Left lung (tissue), 10 donors: ENCODE results near the gene PRKCA. TPM values are rescaled to one million over a fixed set of nuclear protein-coding genes. Genes with fewer than 3 reads are reported as not detected.

Experiments
- ATAC-seq: fragments of 200-7000 bp; cut with Tn5 transposase; one replicate; pipeline ENCODE4 v1.9.1; 2020; ENCODE audit warnings: moderate library complexity
- DNase-seq, 4 donors: peaks; one replicate each; pipeline ENCODE4 v3.0.0-alpha.2; 2013 to 2020
- H3K27ac ChIP-seq, 2 donors: fragments of 200-600 bp; sonication (generic) in 1 of 2; one replicate each; pipeline versions ENCODE4 v1.5.0 to v1.8.0; 2020 to 2021
- H3K27me3 ChIP-seq, 2 donors: fragments of 200-600 bp; sonication (generic) in 1 of 2; one replicate each; pipeline versions ENCODE4 v1.5.0 to v1.8.0; 2020 to 2021
- H3K36me3 ChIP-seq, 2 donors: fragments of 200-600 bp; sonication (generic) in 1 of 2; one replicate each; pipeline versions ENCODE4 v1.5.0 to v1.8.0; 2020 to 2021
- H3K4me1 ChIP-seq, 2 donors: fragments of 200-600 bp; one replicate each; pipeline ENCODE4 v1.8.0; 2021
- H3K4me3 ChIP-seq, 2 donors: fragments of 200-600 bp; sonication (generic) in 1 of 2; one replicate each; pipeline versions ENCODE4 v1.5.0 to v1.8.0; 2020 to 2021; ENCODE audit warnings: mild to moderate bottlenecking in 1 of 2
- H3K9me3 ChIP-seq, 2 donors: fragments of 200-600 bp; sonication (generic) in 1 of 2; one replicate each; pipeline versions ENCODE4 v1.5.0 to v1.8.0; 2020 to 2021
- intact Hi-C, 2 donors: fragments of 100-400 bp; cut with DNase I; formaldehyde crosslinking; loops; one replicate each; pipeline versions ENCODE4 v1.11.2 to v1.14.2; 2022
- polyA plus RNA-seq, 6 donors: library from polyadenylated mRNA; unstranded; fragments of 120-200 nt; gene quantifications; one replicate each; pipeline ENCODE4 v1.2.1, GENCODE V29; 2013; ENCODE audit not compliant: insufficient read length in 6 of 6
- total RNA-seq, 2 donors: library from RNA; stranded (reverse); fragmentation: NEBNext Ultra II Directional; extraction: Animal tissue kit (Norgen Biotek cat#: 25700); gene quantifications; one replicate each; pipeline ENCODE4 v1.2.1, GENCODE V29; 2021
- TF ChIP-seq, protein P1 (sequence below), 2 donors: fragments of 200-600 bp; sonication (generic) in 1 of 2; IDR thresholded peaks; one replicate each; pipeline versions ENCODE4 v1.5.0 to v1.8.0; 2021; ENCODE audit warnings: antibody characterized with exemption in 2 of 2
- donor health status: DM: no; HTN: yes; CAD: no.
- donor health status: DM: no; HTN: no; CAD: no.

PRKCA gene
- total and polyA plus RNA-seq, 8 donors, result 16.4 to 30.4 (median 17.5) TPM

DNA sequence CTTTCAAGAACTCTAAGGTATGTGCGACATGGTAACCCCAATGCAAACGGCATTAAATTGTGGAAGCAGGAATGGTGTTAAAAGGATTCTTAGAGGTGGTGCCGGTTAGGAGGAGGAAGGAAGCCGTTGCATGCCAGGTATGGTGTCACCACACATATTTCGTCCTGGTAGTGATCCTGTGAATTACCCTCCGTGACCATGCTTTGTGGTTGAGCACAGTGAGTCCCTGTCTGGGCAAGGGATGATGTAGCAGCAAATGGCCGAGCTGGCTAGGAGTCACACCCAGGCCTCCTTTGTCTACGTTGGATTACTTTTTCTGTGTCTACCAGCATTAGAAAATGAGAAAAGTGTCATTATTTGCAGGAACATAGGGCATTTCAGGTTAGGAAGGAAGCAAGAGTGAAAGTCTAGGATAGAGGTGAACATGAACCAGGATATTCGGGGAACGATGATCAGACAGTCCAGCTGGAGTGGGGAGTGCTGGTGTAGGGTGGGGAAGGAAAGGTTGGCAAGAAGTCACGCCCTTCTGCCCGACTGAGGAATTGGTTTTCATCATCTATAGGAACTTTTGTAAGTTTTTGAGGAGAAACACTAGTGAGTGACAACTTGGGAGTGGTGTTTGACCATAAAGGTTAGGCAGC lies 123.5 kb downstream of the PRKCA start:
- intact Hi-C loops, result no loop called here
- no peak for DNase-seq

DNA sequence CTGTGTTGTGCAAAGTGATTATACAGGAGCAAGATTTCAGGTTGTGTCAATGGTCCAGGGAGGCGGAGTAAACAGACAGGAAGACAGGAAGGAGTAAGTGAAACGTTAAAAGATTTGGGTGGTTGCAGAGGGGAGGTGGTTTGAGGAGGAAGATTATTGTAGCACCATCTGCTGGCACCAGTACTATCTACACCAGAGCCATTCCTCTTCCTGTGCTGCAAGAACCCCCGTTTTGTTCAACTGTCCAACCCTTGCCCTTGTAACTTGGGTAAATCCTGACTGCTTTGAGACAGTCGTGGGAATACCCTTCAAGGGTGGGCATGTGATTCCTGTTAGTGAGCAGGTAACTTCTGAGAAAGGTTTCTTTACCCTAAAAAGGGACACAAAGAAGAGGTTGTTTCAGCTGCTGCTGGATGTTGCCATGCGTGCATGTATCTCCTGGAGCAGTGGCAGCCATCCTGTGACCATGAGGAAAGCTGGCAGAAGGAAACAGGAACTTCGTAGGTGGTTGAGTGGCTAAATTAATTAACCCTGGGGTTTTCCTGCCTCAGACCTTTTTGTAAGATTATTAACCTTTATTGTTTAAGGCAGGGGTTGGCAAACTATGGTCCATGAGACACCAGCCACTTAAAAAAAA lies 124.1 kb downstream of the PRKCA start:
- intact Hi-C loops, result no loop called here
- TF ChIP-seq, protein P1, sequence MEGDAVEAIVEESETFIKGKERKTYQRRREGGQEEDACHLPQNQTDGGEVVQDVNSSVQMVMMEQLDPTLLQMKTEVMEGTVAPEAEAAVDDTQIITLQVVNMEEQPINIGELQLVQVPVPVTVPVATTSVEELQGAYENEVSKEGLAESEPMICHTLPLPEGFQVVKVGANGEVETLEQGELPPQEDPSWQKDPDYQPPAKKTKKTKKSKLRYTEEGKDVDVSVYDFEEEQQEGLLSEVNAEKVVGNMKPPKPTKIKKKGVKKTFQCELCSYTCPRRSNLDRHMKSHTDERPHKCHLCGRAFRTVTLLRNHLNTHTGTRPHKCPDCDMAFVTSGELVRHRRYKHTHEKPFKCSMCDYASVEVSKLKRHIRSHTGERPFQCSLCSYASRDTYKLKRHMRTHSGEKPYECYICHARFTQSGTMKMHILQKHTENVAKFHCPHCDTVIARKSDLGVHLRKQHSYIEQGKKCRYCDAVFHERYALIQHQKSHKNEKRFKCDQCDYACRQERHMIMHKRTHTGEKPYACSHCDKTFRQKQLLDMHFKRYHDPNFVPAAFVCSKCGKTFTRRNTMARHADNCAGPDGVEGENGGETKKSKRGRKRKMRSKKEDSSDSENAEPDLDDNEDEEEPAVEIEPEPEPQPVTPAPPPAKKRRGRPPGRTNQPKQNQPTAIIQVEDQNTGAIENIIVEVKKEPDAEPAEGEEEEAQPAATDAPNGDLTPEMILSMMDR (IDR thresholded peaks at IDR 0.05), result peak in 1 of 2 donors; percentile 25
- Histone ChIP-seq H3K4me3 (no peak overlapping the region), H3K4me1 (peaks cover 0 to 23% of the 10 kb centered on the region in 2 donors), H3K27ac (no peak overlapping the region), H3K27me3 (no peaks in the 10 kb centered on the region), H3K36me3 (no peaks in the 10 kb centered on the region), H3K9me3 (no peaks in the 10 kb centered on the region)
- DNase-seq, result no peak
- peak; percentile 65 for ATAC-seq

More for the DNA sequence above, 123.5 kb downstream of the PRKCA start:
- no peaks in the 10 kb centered on the region for H3K9me3 ChIP-seq
- TF ChIP-seq, protein P1 (IDR thresholded peaks at IDR 0.05), result no peak
- H3K4me3 ChIP-seq, result no peak overlapping the region
- peaks cover 0 to 19% of the 10 kb centered on the region in 2 donors for H3K4me1 ChIP-seq
- H3K36me3 ChIP-seq, result no peaks in the 10 kb centered on the region
- no peaks in the 10 kb centered on the region for H3K27me3 ChIP-seq
- ATAC-seq, result no peak
- H3K27ac ChIP-seq, result no peak overlapping the region

DNA sequence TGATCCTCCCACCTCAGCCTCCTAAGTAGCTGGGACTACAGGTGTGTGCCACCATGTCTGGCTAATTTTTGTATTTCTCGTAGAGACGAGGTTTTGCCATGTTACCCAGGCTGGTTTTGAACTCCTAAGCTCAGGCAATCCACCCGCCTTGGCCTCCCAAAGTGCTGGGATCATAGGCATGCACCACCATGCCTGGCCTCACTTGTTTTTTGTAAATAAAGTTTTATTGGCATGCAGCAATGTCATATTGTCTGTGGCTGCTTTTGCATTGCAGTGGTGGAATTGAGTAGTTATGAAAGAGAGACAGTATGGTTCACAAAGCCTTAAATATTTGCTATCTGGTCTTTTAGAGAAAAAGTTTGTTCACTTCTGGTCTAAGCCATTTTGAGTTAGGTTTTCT lies 124.7 kb downstream of the PRKCA start:
- Histone ChIP-seq H3K27me3 (no peaks in the 10 kb centered on the region), H3K9me3 (no peaks in the 10 kb centered on the region), H3K4me1 (peaks cover 0 to 25% of the 10 kb centered on the region in 2 donors), H3K4me3 (no peak overlapping the region), H3K27ac (no peak overlapping the region), H3K36me3 (no peaks in the 10 kb centered on the region)
- intact Hi-C loops, result no loop called here
- ATAC-seq (no peak), DNase-seq (no peak)
- TF ChIP-seq, protein P1 (IDR thresholded peaks at IDR 0.05), result no peak

DNA sequence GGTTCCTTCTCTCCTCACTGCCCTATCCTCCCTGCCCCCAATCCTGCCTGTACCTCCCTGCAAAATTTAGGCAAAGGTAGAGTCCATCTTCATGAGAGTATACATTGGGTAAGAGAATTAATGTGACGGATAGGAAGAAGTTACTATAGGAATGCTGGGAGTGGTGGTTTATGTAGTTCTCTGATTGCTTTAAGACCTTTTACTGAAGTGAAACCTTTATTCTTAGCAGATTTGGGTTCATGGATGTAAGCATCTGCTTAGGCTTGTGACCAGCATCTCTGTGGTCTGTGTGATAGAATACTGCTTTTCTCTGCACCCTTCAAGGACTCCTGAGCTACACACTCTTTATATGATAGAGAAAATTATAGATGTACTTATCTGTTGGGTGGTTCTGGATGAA lies 127.3 kb downstream of the PRKCA start:
- H3K9me3 ChIP-seq, result no peaks in the 10 kb centered on the region
- no peak overlapping the region for H3K27ac ChIP-seq
- peaks cover 0 to 39% of the 10 kb centered on the region in 2 donors for H3K4me1 ChIP-seq
- H3K4me3 ChIP-seq, result no peak overlapping the region
- no peak for ATAC-seq
- no peaks in the 10 kb centered on the region for H3K36me3 ChIP-seq
- intact Hi-C loops, result no loop called here
- TF ChIP-seq, protein P1 (IDR thresholded peaks at IDR 0.05), result no peak
- no peaks in the 10 kb centered on the region for H3K27me3 ChIP-seq
- no peak for DNase-seq
